NCI-H187 (cell line): ENCODE measurements around the gene HS3ST4.

Source experiments
- DNase-seq, 2 experiments: peaks; one replicate each; lab custom pipeline; 2025; lab: John Stamatoyannopoulos, UW

Gene HS3ST4

GRCh38 chr16:25894093-25894492, 202.3 kb downstream of the HS3ST4 start:
- DNase-seq, result no peak

GRCh38 chr16:25895380-25895779, 203.6 kb downstream of the HS3ST4 start:
- DNase-seq, result no peak

DNA sequence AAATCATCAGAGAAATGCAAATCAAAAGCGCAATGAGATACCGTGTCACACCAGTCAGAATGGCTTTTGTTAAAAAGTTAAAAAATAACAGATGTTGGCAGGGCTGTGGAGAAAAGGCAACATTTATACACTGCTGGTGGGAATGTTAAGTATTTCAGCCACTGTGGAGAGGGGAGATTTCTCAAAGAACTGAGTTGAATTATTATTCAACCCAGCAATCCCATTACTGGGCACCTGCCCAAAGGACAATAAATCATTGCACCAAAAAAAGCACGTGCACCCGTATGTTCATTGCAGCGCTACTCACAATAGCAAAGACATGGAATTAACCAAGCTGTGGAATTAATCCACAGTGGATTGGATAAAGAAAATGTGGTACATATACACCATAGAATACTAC, 204.7 kb downstream of the HS3ST4 start:
- DNase-seq, result no peak

GRCh38 chr16:25897702-25898101, 205.9 kb downstream of the HS3ST4 start:
- DNase-seq, result no peak

- no peak for DNase-seq
Observed at GRCh38 chr16:25905810-25906209, 214.1 kb downstream of the HS3ST4 start.

DNA sequence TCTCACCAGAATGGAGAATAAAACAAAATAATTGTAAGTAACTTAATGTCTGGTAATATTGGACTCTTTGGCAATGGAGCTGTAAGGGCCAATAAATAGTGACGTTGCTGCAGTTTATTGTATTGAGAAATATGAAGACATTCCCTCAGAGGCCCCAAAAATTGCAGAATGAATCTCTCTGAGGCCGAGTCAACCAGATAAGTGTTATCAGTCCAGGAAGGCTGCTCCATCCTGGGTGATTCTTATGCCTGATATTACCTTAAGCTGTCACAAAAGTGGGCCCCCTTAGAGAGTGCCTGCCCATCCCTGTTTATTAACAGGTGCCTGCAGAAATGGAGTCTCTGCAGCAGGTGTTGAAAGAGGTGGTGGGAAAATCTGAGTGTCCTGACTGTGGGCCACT, 219.2 kb downstream of the HS3ST4 start:
- no peak for DNase-seq

DNA sequence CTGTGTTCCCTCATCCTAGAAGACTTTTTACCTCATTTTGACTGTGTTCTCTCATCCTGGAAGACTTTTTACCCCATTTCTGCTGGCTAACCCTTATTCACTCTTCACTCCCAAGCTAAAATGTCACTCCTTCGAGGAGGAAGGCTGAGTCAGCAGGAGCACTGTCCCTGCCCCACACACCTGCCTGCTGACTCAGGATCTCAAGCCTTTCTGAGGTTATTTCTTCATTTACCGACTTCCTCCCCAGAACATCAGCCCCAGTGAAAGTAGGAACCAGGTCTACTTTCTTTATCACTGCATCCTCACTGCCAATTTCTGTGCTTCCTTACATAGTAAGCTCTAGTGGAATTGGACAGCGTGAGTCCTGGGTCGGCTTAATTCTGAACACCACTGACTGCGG, 220.6 kb downstream of the HS3ST4 start:
- no peak for DNase-seq

GRCh38 chr16:25914357-25914962, 222.7 kb downstream of the HS3ST4 start:
- DNase-seq, result no peak

DNA sequence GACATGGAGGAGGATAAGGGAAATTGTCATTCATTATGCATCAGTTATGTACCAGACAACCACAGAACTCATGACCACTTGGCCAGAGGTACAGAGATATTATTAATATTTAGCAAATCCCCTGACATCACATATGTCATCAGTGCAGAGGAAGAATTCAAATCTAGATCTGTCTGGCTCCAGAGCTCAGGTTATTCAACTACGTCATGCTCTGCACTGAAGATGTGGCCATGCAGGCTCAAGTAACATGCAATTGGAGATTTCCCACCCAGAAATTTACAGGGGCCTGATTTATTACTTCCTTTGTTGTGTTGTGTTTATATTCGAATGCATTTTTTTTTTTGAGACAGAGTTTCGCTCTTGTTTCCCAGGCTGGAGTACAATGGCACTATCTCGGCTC, 224.3 kb downstream of the HS3ST4 start:
- no peak for DNase-seq

DNA sequence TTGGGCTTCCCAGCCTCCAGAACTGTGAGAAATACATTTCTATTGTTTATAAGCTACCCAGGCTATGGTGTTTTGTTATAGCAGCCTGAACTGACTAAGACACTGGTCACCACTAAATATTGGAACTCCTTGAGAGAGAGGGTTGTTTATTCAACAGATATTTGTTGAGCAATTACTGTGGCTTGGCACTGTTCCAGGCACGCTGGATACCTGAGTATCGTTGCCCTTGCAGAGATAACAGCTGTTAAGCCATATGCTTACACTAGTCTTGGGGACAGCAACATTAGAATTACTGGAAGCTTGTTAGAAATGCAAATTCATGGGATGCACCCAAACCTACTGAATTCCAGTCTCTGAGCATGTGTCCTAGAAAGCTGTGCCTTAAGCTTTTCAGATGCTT, 230.7 kb downstream of the HS3ST4 start:
- DNase-seq, result no peak

DNA sequence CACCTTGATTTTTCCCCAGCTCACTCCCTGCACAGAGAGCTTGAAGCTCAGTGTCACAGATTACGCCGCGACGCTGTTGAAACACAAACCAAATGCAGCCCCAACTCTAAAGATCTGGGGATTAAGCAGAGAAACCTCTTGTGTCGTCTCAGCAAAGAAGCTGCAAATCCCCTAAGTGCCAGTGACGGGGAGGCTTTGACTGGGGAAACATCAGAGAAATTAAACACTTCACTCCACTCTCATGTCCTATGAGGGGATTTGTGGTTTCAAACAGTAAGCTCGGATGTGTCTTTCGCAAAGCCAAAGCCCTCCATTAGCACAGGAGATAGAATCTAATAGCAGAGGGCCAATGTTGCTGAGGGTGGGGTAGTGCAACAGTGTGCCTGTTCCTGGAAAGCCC, 233.7 kb downstream of the HS3ST4 start:
- DNase-seq, result peak in 1 of 2 experiments; percentile 53

DNA sequence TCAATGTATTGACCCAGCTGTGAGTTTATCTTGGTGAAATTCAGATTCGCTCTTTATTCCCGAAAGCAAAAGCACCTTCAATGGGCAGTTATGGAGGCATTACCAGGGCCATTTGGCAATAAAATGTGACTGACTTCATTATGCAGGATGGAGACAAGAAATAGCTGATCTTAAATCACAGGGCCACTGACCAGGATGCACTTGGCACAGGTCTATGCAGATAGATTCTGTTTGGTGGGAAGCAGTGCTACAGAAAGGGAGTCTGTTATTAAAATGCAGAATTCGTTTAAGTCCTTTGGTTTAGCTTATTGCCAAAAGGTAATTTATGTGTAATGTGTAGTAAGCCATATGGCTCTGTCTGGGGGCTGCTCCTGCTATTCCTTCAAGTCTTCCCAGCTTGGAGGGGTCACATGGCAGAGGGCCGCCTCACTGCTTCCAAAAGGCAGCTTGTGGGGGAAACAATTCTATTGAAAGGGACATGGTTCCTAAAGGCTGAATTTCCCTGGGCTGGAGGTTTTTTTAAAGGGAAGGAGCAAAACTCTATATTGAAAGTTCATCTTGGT, 239.8 kb downstream of the HS3ST4 start:
- DNase-seq, result no peak

DNA sequence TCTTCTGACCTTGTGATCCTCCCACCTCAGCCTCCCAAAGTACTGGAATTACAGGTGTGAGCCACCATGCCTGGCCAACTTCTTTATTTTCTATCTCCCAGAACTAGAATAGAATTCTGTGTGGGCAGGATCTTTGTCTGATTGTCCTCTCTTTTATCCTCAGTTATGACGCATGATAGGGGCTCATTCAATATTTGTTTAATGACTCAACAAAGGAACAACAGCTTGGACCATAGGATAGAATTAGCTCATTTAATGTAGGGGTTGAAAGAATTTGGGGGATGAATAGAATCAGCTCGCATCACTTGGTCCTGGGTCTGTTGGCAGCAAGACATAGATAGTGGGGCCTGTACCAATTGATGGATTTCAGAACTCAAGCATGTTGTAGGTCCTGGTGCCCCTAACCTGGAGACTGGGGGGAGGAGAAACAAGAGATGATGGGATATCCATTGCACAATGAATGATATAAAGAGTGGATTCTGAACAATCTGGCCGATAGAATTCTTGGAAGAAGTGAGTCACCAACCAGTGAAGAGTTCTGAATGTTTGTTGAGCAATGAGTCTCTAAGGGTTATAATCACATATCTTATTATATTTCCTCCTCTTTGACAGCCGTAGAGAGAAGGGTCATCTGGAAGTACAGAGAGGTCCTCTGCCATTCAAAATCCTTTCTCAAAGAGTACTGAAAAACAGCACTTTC, 250.2 kb downstream of the HS3ST4 start:
- DNase-seq, result no peak

GRCh38 chr16:25950586-25951281, 259.0 kb downstream of the HS3ST4 start:
- no peak for DNase-seq

DNA sequence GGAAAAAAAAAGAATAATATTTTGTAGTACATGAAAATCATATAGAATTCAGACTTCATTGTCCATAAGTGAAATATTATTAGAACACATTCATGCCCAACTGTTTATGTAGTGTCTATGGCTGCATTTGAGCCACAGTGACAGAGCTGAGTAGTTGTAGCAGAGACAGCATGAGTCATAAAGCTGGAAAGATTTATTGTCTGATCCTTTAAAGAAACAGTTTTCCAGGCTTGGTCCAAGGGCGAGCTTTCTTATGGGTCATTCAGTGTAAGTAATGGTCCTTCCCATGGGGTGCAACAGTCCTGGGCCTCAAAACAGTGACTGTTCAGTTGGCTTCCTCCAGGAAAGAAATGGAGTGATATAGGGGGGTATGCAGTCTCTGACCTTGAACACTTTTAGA, 260.2 kb downstream of the HS3ST4 start:
- DNase-seq, result no peak

- DNase-seq, result no peak
Observed at GRCh38 chr16:25952983-25953382, 261.2 kb downstream of the HS3ST4 start.

DNA sequence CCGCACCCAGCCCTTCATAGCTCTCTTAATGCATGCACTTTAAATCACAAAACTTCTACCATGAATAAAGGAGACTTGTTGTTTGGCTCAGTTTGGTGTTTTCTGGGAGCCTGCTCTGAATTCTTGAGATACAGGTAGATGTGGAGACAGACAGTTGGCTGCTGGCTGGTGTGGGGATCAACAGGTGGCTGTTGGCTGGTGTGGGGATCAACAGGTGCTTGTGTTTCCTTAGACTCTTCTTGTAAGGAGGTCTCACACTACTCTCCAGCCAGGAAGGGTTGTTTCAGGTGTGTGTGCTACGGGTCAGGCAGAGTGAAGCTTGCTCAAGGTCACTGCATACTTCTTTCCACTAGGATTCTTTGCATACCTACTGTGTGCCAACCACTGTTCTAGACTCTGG, 265.9 kb downstream of the HS3ST4 start:
- DNase-seq, result no peak

GRCh38 chr16:25959221-25959620, 267.5 kb downstream of the HS3ST4 start:
- no peak for DNase-seq

GRCh38 chr16:25966172-25967097, 274.7 kb downstream of the HS3ST4 start:
- DNase-seq, result no peak

DNA sequence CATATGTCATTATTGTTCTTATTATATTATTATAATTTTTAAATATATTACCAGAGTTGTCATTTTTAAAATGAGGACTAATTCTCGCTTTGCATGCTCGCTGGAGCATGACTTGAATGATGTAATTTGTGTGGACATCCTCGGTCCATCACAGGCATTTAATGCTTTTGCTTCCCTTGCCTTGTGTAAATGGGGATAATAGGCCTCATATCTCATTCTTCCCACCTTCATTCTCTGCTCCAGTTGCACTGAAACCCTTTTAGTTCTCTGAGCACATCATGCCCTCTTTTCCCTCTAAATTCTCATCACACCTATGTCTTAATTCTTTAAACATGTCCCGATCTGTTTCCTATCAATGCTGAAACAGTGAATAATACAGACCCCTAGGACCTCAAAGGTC, 285.4 kb downstream of the HS3ST4 start:
- DNase-seq, result no peak

GRCh38 chr16:25978218-25978617, 286.5 kb downstream of the HS3ST4 start:
- DNase-seq, result no peak

GRCh38 chr16:25988084-25988483, 296.3 kb downstream of the HS3ST4 start:
- no peak for DNase-seq
